IMR-90 (cell line): ENCODE data around the gene TTC7B. TPM values are rescaled to one million over a fixed set of nuclear protein-coding genes. Genes with fewer than 3 reads are reported as not detected.

Experiments used
- ATAC-seq: fragments of 200-7000 bp; cut with Tn5 transposase; 2 replicates; pipeline ENCODE4 v1.9.1; 2020; ENCODE audit warnings: low read depth, mild to moderate bottlenecking, moderate library complexity
- BruUV-seq: library from RNA; stranded (reverse); fragments of 400-500 nt; replicated peaks from 2 replicates; lab custom pipeline; 2021; lab: Mats Ljungman, UMichigan
- CTCF ChIA-PET: fragments of 300-600 bp; formaldehyde crosslinking; extraction: SDS; loops from one replicate; lab custom pipeline; 2021; ENCODE audit warnings: antibody characterized with exemption; lab: Yijun Ruan, JAX
- POLR2A ChIA-PET: fragments of 300-600 bp; sonication (Branson Sonifier 250); formaldehyde crosslinking; loops from one replicate; lab custom pipeline; 2022; ENCODE audit warnings: antibody characterized with exemption; ENCODE audit not compliant: unreplicated experiment; lab: Charles Lee
- DNase-seq: peaks from one replicate; pipeline ENCODE4 v3.0.0; 2013
- H2AFZ ChIP-seq: replicated peaks from 2 replicates; pipeline ENCODE3; 2013; ENCODE audit warnings: low read length, mild to moderate bottlenecking; ENCODE audit not compliant: poor library complexity
- H2AK5ac ChIP-seq: 2 replicates; pipeline ENCODE4 v1.6.1; 2013; ENCODE audit warnings: low read depth, low read length, inconsistent platforms
- H2AK9ac ChIP-seq: replicated peaks from 2 replicates; pipeline ENCODE3; 2013; ENCODE audit warnings: mild to moderate bottlenecking, low read depth, low read length, moderate library complexity; ENCODE audit not compliant: poor library complexity
- H2BK120ac ChIP-seq: 2 replicates; pipeline ENCODE4 v1.6.1; 2013; ENCODE audit warnings: low read depth, low read length, inconsistent platforms
- H2BK15ac ChIP-seq: 3 replicates; pipeline ENCODE4 v1.6.1; 2013; ENCODE audit warnings: low read depth, low read length, inconsistent platforms
- H2BK20ac ChIP-seq: 2 replicates; pipeline ENCODE4 v1.6.1; 2013; ENCODE audit warnings: low read depth, mild to moderate bottlenecking, inconsistent platforms, low read length, moderate library complexity
- H2BK5ac ChIP-seq: 2 replicates; pipeline ENCODE4 v1.6.1; 2013; ENCODE audit warnings: mild to moderate bottlenecking, low read depth, low read length, inconsistent platforms; ENCODE audit not compliant: poor library complexity, severe bottlenecking
- H3K14ac ChIP-seq: replicated peaks from 2 replicates; pipeline ENCODE4 v1.6.1; 2013; ENCODE audit warnings: low read depth, low read length, inconsistent platforms
- H3K18ac ChIP-seq: 2 replicates; pipeline ENCODE4 v1.6.1; 2013; ENCODE audit warnings: low read depth, low read length, control low read depth
- H3K23ac ChIP-seq: 2 replicates; pipeline ENCODE4 v1.6.1; 2013; ENCODE audit warnings: low read depth, low read length, inconsistent platforms
- H3K27ac ChIP-seq: 2 replicates; pipeline ENCODE4 v1.5.1; 2013; ENCODE audit warnings: mild to moderate bottlenecking, control low read depth, low read length; ENCODE audit not compliant: insufficient read depth
- H3K27me3 ChIP-seq: 2 replicates; pipeline ENCODE4 v1.6.1; 2013; ENCODE audit warnings: low read length; ENCODE audit not compliant: control insufficient read depth, insufficient read depth
- H3K36me3 ChIP-seq: 2 replicates; pipeline ENCODE4 v1.6.1; 2013; ENCODE audit warnings: low read length, mixed read lengths; ENCODE audit not compliant: control insufficient read depth, insufficient read depth
- H3K4ac ChIP-seq: 2 replicates; pipeline ENCODE4 v1.6.1; 2013; ENCODE audit warnings: low read depth, low read length, inconsistent platforms
- H3K4me1 ChIP-seq: 2 replicates; pipeline ENCODE4 v1.6.1; 2013; ENCODE audit warnings: low read length, mixed read lengths; ENCODE audit not compliant: control insufficient read depth, insufficient read depth
- H3K4me2 ChIP-seq: 2 replicates; pipeline ENCODE4 v1.6.1; 2013; ENCODE audit warnings: low read depth, mild to moderate bottlenecking, control low read depth, low read length, moderate library complexity
- H3K4me3 ChIP-seq: 2 replicates; pipeline ENCODE4 v1.5.1; 2013; ENCODE audit warnings: low read depth, mild to moderate bottlenecking, control low read depth, low read length, moderate library complexity; ENCODE audit not compliant: insufficient read depth
- H3K56ac ChIP-seq: 2 replicates; pipeline ENCODE4 v1.6.1; 2013; ENCODE audit warnings: low read length, inconsistent platforms; ENCODE audit not compliant: insufficient read depth; ENCODE audit errors: extremely low read depth
- H3K79me1 ChIP-seq, 2 experiments: 2 replicates each; pipeline ENCODE4 v1.6.1; 2013; ENCODE audit warnings: low read length in 2 of 2, inconsistent platforms in 1 of 2, low read depth in 1 of 2
- H3K9ac ChIP-seq: 2 replicates; pipeline ENCODE4 v1.6.1; 2013; ENCODE audit warnings: low read depth, low read length, control low read depth
- H3K9me1 ChIP-seq: 2 replicates; pipeline ENCODE4 v1.6.1; 2013; ENCODE audit warnings: low read length, inconsistent platforms; ENCODE audit not compliant: insufficient read depth
- H3K9me3 ChIP-seq: 2 replicates; pipeline ENCODE4 v1.6.1; 2013; ENCODE audit warnings: low read length; ENCODE audit not compliant: control insufficient read depth, insufficient read depth
- H4K20me1 ChIP-seq: 2 replicates; pipeline ENCODE4 v1.6.1; 2013; ENCODE audit warnings: low read length, inconsistent platforms; ENCODE audit not compliant: insufficient read depth
- H4K5ac ChIP-seq: 2 replicates; pipeline ENCODE4 v1.6.1; 2013; ENCODE audit warnings: mild to moderate bottlenecking, low read depth, low read length, control low read depth
- H4K8ac ChIP-seq, 2 experiments: 2 replicates each; pipeline ENCODE4 v1.6.1; 2013; ENCODE audit warnings: low read depth in 2 of 2, low read length in 2 of 2, control low read depth in 1 of 2, inconsistent platforms in 1 of 2
- H4K91ac ChIP-seq: 2 replicates; pipeline ENCODE4 v1.6.1; 2013; ENCODE audit warnings: low read depth, low read length, inconsistent platforms; ENCODE audit not compliant: insufficient read depth
- MAZ ChIP-seq: IDR thresholded peaks from 2 replicates; pipeline ENCODE4 v1.6.1; 2012; ENCODE audit warnings: low read depth, mild to moderate bottlenecking, low read length, improper control_type of control experiment, moderate library complexity, borderline replicate concordance
- POLR2A ChIP-seq: IDR thresholded peaks from 2 replicates; pipeline ENCODE4 v1.6.1; 2012; ENCODE audit warnings: mild to moderate bottlenecking, low read depth, low read length
- WGBS, 2 experiments: methylation state at CpG; one replicate each; pipeline versions ENCODE4 v1.1.5 to v1.1.7; 2013; ENCODE audit warnings: missing lambda C conversion rate in 2 of 2; ENCODE audit not compliant: insufficient read length in 1 of 2; ENCODE audit errors: extremely low coverage in 2 of 2; 5-methylcytosine and 5-hydroxymethylcytosine counted together
- dilution Hi-C: fragments of 300-500 bp; cut with HindIII; formaldehyde crosslinking; loops from one replicate; pipeline ENCODE4 v1.14.3; 2018; ENCODE audit warnings: low sequenced_read_pairs; ENCODE audit not compliant: unreplicated experiment
- in situ Hi-C: fragments of 300-500 bp; cut with MboI; formaldehyde crosslinking; loops from 3 replicates; pipeline ENCODE4 v1.14.3; 2019; ENCODE audit warnings: low sequenced_read_pairs, inconsistent platforms, mixed read lengths
- intact Hi-C: fragments of 100-400 bp; cut with micrococcal nuclease; formaldehyde crosslinking; loops from 2 replicates; pipeline ENCODE4 v1.10.0; 2022
- polyA plus RNA-seq, 3 experiments: library from polyadenylated mRNA; depleted of rRNA; stranded (reverse); fragments of >200 nt; gene quantifications; 2 replicates each; pipeline ENCODE4 v1.2.3, GENCODE V29; 2012; ENCODE audit warnings: low replicate concordance in 1 of 3
- total RNA-seq: library from RNA; depleted of rRNA; stranded (reverse); fragments of >200 nt; gene quantifications from 2 replicates; pipeline ENCODE4 v1.2.3, GENCODE V29; 2012
- TF ChIP-seq, protein P1 (sequence below): fragments of 150-350 bp; IDR thresholded peaks from 2 replicates; pipeline ENCODE4 v1.6.1; 2016; ENCODE audit warnings: low read depth, mild to moderate bottlenecking, low read length, moderate library complexity, borderline replicate concordance

TTC7B gene
- total and polyA plus RNA-seq, 2 of the 4 experiments (the other 2 are of a cell fraction): 18.1 to 35.3 TPM

DNA sequence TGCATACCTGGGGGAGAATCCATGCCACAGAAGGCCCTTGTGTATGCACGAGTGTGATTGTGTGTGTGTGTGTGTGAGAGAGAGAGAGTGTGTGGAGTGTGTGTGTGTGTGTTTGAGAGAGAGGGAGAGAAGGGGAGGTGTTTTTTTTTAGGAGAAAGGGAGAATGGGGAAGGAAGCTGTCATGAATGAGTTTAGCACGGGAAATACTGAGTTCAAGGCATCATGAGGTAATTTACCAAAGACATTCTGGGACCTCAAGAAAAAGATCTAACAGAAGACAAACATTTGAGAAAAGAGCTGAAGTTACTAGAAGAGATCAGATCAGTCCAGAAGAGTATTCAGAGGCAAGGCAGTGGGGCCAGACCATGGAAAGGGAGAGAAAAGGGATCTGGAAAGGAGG lies 157.1 kb downstream of the TTC7B start:
- dilution Hi-C loops: no loop called here
- intact Hi-C loops: no loop called here
- ChIA-PET CTCF (interaction anchor here (0.7 kb wide), 1 partner anchor 251 kb away, joined by 3 read pairs; no protein-coding TSS in a partner anchor), POLR2A (no interaction called here)
- no peaks in the 10 kb centered on the region for H3K79me1 ChIP-seq
- no peaks in the 10 kb centered on the region for H3K27me3 ChIP-seq
- H3K56ac ChIP-seq: no peak overlapping the region
- no peak overlapping the region for H3K14ac ChIP-seq
- H2AFZ ChIP-seq: peak overlapping the region; percentile 11
- H3K4me3 ChIP-seq: no peak overlapping the region
- H3K9ac ChIP-seq: no peak overlapping the region
- H2AK9ac ChIP-seq: peak overlapping the region; percentile 57
- H3K4me1 ChIP-seq: peaks cover 12% of the 10 kb centered on the region
- no peak overlapping the region for H4K8ac ChIP-seq
- no peak for DNase-seq
- no peak for TF ChIP-seq MAZ
- TF ChIP-seq, protein P1, sequence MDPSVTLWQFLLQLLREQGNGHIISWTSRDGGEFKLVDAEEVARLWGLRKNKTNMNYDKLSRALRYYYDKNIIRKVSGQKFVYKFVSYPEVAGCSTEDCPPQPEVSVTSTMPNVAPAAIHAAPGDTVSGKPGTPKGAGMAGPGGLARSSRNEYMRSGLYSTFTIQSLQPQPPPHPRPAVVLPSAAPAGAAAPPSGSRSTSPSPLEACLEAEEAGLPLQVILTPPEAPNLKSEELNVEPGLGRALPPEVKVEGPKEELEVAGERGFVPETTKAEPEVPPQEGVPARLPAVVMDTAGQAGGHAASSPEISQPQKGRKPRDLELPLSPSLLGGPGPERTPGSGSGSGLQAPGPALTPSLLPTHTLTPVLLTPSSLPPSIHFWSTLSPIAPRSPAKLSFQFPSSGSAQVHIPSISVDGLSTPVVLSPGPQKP: no peak
- no peak for TF ChIP-seq POLR2A
- no peak overlapping the region for H2BK20ac ChIP-seq
- H4K5ac ChIP-seq: no peak overlapping the region
- no peak overlapping the region for H3K4me2 ChIP-seq
- 100% methylated on average over 1 of the region's 2 CpGs; no CpG with 5 or more reads in 1 of the 2 experiments for WGBS, 2 experiments
- H3K36me3 ChIP-seq: peaks cover 3% of the 10 kb centered on the region; the same call in 1 of the 2 replicates
- in situ Hi-C loops: no loop called here
- no peak overlapping the region for H3K18ac ChIP-seq
- H2BK5ac ChIP-seq: no peak overlapping the region
- no TSS peak for BruUV-seq
- ATAC-seq: no peak
- H3K23ac ChIP-seq: no peak overlapping the region; the same call in 1 of the 2 replicates
- H2BK120ac ChIP-seq: no peak overlapping the region
- H2BK15ac ChIP-seq: no peak overlapping the region
- H3K9me1 ChIP-seq: peaks cover 14% of the 10 kb centered on the region
- no peak overlapping the region for H3K4ac ChIP-seq
- H4K20me1 ChIP-seq: no peaks in the 10 kb centered on the region
- H2AK5ac ChIP-seq: peak overlapping the region; percentile 44; the same call in 1 of the 2 replicates
- H3K27ac ChIP-seq: no peak overlapping the region
- no peak overlapping the region; the same call in 1 of the 2 replicates for H4K91ac ChIP-seq
- H3K9me3 ChIP-seq: no peaks in the 10 kb centered on the region
